ENCODE results near the gene MAD2L2.

MAD2L2 gene

GRCh38 chr1:11714831-11715575 is 34.1 kb upstream of the MAD2L2 start:
- no peak overlapping the region for H3K4me2 ChIP-seq (ENCODE audit: low read depth, low read length, poor library complexity, severe bottlenecking)
- H3K9ac ChIP-seq (ENCODE audit: low read depth, low read length, poor library complexity, severe bottlenecking), result no peak overlapping the region
- no peaks in the 10 kb centered on the region for H4K20me1 ChIP-seq (ENCODE audit: insufficient read depth, low read length, poor library complexity, severe bottlenecking)
- no peak overlapping the region for H2AFZ ChIP-seq (ENCODE audit: low read length)
- H3K36me3 ChIP-seq (ENCODE audit: insufficient read depth, low read length), result peaks cover 5% of the 10 kb centered on the region; the same call in 1 of the 2 replicates
- no peaks in the 10 kb centered on the region for H3K79me2 ChIP-seq (ENCODE audit: insufficient read depth, low read length)
- peaks cover 10% of the 10 kb centered on the region for H3K4me1 ChIP-seq (ENCODE audit: insufficient read depth, low read length, poor library complexity, severe bottlenecking)
- H3K4me3 ChIP-seq (ENCODE audit: low read length, poor library complexity, severe bottlenecking), result no peak overlapping the region
- H3K9me2 ChIP-seq (replicated peaks; ENCODE audit: low read depth, low read length), result no peaks in the 10 kb centered on the region
- H3K9me3 ChIP-seq (ENCODE audit: insufficient read depth, low read depth, low read length), result no peaks in the 10 kb centered on the region
- TF ChIP-seq, protein P1, sequence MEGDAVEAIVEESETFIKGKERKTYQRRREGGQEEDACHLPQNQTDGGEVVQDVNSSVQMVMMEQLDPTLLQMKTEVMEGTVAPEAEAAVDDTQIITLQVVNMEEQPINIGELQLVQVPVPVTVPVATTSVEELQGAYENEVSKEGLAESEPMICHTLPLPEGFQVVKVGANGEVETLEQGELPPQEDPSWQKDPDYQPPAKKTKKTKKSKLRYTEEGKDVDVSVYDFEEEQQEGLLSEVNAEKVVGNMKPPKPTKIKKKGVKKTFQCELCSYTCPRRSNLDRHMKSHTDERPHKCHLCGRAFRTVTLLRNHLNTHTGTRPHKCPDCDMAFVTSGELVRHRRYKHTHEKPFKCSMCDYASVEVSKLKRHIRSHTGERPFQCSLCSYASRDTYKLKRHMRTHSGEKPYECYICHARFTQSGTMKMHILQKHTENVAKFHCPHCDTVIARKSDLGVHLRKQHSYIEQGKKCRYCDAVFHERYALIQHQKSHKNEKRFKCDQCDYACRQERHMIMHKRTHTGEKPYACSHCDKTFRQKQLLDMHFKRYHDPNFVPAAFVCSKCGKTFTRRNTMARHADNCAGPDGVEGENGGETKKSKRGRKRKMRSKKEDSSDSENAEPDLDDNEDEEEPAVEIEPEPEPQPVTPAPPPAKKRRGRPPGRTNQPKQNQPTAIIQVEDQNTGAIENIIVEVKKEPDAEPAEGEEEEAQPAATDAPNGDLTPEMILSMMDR (conservative IDR thresholded peaks at IDR 0.05; ENCODE audit: low read length), result no peak
- TF ChIP-seq EZH2phosphoT487 (IDR thresholded peaks at IDR 0.05; ENCODE audit: borderline replicate concordance), result no peak
- no peaks in the 10 kb centered on the region for H3K27me3 ChIP-seq (ENCODE audit: insufficient read depth, low read length, poor library complexity, severe bottlenecking)
- no peaks in the 10 kb centered on the region; the same call in 1 of the 2 replicates for H3F3A ChIP-seq (ENCODE audit: low read depth)

DNA sequence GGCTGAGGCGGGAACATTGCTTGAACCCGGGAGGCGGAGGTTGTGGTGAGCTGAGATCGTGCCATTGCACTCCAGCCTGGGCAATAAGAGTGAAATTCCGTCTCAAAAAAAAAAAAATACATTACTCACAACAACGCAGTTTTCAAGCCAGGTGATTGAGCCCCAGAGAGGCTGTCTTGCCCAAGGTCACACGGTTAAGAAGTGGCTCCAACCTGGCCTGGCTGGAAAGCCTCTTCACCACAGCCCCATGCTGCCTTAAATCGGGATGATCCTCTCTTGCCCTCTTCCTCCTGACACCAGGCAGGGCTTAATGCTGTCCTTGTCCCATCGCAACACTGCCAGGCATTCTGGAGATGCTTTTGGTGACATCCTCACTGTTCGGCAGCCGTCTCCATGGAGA is 32.1 kb upstream of the MAD2L2 start:
- Histone ChIP-seq H3F3A (ENCODE audit: low read depth) (no peaks in the 10 kb centered on the region), H3K79me2 (ENCODE audit: insufficient read depth, low read length) (no peaks in the 10 kb centered on the region), H3K9ac (ENCODE audit: low read depth, low read length, poor library complexity, severe bottlenecking) (no peak overlapping the region), H3K4me1 (ENCODE audit: insufficient read depth, low read length, poor library complexity, severe bottlenecking) (no peaks in the 10 kb centered on the region), H4K20me1 (ENCODE audit: insufficient read depth, low read length, poor library complexity, severe bottlenecking) (no peaks in the 10 kb centered on the region), H3K4me3 (ENCODE audit: low read length, poor library complexity, severe bottlenecking) (no peak overlapping the region), H3K36me3 (ENCODE audit: insufficient read depth, low read length) (peaks cover 5% of the 10 kb centered on the region; the same call in 1 of the 2 replicates), H2AFZ (ENCODE audit: low read length) (no peak overlapping the region), H3K27me3 (ENCODE audit: insufficient read depth, low read length, poor library complexity, severe bottlenecking) (no peaks in the 10 kb centered on the region), H3K9me3 (ENCODE audit: insufficient read depth, low read depth, low read length) (no peaks in the 10 kb centered on the region), H3K4me2 (ENCODE audit: low read depth, low read length, poor library complexity, severe bottlenecking) (no peak overlapping the region), H3K9me2 (replicated peaks; ENCODE audit: low read depth, low read length) (no peaks in the 10 kb centered on the region)
- no peak for TF ChIP-seq EZH2phosphoT487 (IDR thresholded peaks at IDR 0.05; ENCODE audit: borderline replicate concordance)
- TF ChIP-seq, protein P1 (conservative IDR thresholded peaks at IDR 0.05; ENCODE audit: low read length), result no peak

DNA sequence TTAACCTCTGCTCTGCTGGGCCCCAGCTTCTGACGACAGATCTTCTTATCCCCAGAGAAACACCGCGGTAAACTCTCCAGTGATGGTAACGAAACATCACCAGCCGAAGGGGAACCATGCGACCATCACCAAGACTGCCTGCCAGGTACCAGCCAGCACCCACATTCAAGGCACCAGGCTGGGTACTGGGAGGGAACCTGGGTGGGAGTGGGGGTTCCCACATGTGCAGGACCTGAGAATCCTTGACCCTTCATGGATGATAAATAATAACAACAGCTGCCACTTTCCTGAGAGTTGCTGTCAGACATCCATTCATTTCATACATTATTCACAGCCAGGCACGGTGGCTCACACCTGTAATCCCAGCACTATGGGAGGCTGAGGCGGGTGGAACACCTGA is 31.3 kb upstream of the MAD2L2 start:
- no peaks in the 10 kb centered on the region for H3K9me3 ChIP-seq (ENCODE audit: insufficient read depth, low read depth, low read length)
- no peak overlapping the region for H3K9ac ChIP-seq (ENCODE audit: low read depth, low read length, poor library complexity, severe bottlenecking)
- H4K20me1 ChIP-seq (ENCODE audit: insufficient read depth, low read length, poor library complexity, severe bottlenecking), result no peaks in the 10 kb centered on the region
- no peaks in the 10 kb centered on the region for H3K4me1 ChIP-seq (ENCODE audit: insufficient read depth, low read length, poor library complexity, severe bottlenecking)
- no peak overlapping the region for H3K4me2 ChIP-seq (ENCODE audit: low read depth, low read length, poor library complexity, severe bottlenecking)
- no peak overlapping the region for H3K4me3 ChIP-seq (ENCODE audit: low read length, poor library complexity, severe bottlenecking)
- H3K9me2 ChIP-seq (replicated peaks; ENCODE audit: low read depth, low read length), result no peaks in the 10 kb centered on the region
- H3F3A ChIP-seq (ENCODE audit: low read depth), result no peaks in the 10 kb centered on the region
- TF ChIP-seq, protein P1 (conservative IDR thresholded peaks at IDR 0.05; ENCODE audit: low read length), result no peak
- TF ChIP-seq EZH2phosphoT487 (IDR thresholded peaks at IDR 0.05; ENCODE audit: borderline replicate concordance), result no peak
- H3K27me3 ChIP-seq (ENCODE audit: insufficient read depth, low read length, poor library complexity, severe bottlenecking), result no peaks in the 10 kb centered on the region
- no peak overlapping the region for H2AFZ ChIP-seq (ENCODE audit: low read length)
- peaks cover 5% of the 10 kb centered on the region; the same call in 1 of the 2 replicates for H3K36me3 ChIP-seq (ENCODE audit: insufficient read depth, low read length)
- H3K79me2 ChIP-seq (ENCODE audit: insufficient read depth, low read length), result no peaks in the 10 kb centered on the region
